NCI-H2227 (cell line): ENCODE data around the gene CNTF.
"Not testable (repeated sequence)": the region's sequence is repeated elsewhere in the genome, so short reads cannot be mapped to it uniquely, and the experiment has no call there.

ENCODE experiments used
- DNase-seq: peaks from one replicate; lab custom pipeline; 2025; ENCODE audit not compliant: unreplicated experiment; lab: John Stamatoyannopoulos, UW

The CNTF gene

GRCh38 chr11:58622344-58622743 lies at the start of gene CNTF:
CNTF (plus strand) TSS chr11:58622665; CDS start chr11:58622753, 88 bp downstream.
- DNase-seq = no peak

- not testable (repeated sequence) for DNase-seq
Observed at GRCh38 chr11:58572906-58573305, 49.6 kb upstream of the CNTF start.

GRCh38 chr11:58573451-58574104 lies 48.9 kb upstream of the CNTF start:
- DNase-seq = no peak

DNA sequence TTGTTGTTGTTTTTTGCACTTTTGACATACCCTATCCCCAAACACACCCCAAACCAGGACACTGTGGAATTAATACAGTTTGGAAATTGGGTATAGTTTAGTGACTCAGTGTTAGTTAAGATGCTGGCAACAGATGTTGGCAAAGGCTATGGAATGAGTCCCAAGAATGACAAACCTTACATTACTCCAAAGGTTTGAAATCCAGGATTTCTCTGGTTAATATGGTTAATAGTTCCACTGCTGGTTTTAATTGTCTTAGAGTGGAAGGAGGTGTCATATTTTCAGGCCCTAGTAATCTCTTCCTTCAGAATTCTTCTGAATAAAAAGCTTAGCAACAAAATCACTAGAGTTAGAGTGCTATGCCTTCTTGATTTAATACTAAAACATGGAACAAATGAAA lies 47.6 kb upstream of the CNTF start:
- DNase-seq = no peak

DNA sequence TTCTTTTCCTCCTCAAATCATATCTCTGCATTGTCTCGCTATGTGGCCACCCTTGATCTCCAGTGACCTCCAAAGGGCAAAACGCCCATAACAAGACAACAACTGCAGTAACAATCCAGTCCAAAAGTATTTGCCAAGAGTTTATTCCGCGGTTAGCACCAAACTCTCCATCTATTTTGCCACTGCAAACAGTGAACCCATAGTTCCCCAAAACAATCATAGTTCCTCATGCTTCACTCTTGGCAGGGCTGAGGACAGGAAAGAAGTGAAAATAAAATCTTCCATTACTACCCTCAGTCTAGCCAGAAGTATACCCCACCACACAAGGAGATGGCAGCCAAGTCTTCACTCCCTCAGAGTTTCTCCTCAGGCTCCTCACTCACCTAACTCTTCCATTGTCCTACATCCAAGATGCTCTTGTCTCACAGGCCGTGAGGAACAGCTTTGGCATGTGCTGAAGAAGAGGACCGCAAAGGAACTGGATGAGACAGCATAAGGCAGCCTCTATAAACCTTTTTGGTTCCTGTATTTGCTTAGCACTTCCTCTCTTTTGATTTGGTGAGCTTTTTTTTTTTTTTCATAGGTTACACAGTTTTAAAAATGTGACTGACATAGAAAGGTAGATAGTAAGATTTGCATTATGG lies 47.0 kb upstream of the CNTF start, which contains the start of gene LPXN:
TSS of gene LPXN (minus strand) at position 480 of the 644 bp plus-strand sequence. CDS start at position 396, 84 bp downstream.
- no peak for DNase-seq

GRCh38 chr11:58576887-58577471 lies 45.5 kb upstream of the CNTF start:
- no peak for DNase-seq

- DNase-seq = no peak
Observed at GRCh38 chr11:58577555-58578135, 44.8 kb upstream of the CNTF start.

- peak; percentile 98 for DNase-seq
Observed at GRCh38 chr11:58578136-58578634, 44.3 kb upstream of the CNTF start.

GRCh38 chr11:58578635-58579191 lies 43.8 kb upstream of the CNTF start, which contains the start of gene ZFP91:
ZFP91 (plus strand) TSS chr11:58579063; CDS start chr11:58579282, 219 bp downstream.
- DNase-seq = peak; percentile 99

GRCh38 chr11:58579192-58580129 lies 43.0 kb upstream of the CNTF start:
- DNase-seq = peak; percentile 92

GRCh38 chr11:58580311-58580710 lies 42.2 kb upstream of the CNTF start:
- no peak for DNase-seq

GRCh38 chr11:58582437-58582836 lies 40.0 kb upstream of the CNTF start:
- DNase-seq = no peak

- DNase-seq = no peak
Observed at GRCh38 chr11:58586998-58587397, 35.5 kb upstream of the CNTF start.

- no peak for DNase-seq
Observed at GRCh38 chr11:58591659-58592058, 30.8 kb upstream of the CNTF start.

DNA sequence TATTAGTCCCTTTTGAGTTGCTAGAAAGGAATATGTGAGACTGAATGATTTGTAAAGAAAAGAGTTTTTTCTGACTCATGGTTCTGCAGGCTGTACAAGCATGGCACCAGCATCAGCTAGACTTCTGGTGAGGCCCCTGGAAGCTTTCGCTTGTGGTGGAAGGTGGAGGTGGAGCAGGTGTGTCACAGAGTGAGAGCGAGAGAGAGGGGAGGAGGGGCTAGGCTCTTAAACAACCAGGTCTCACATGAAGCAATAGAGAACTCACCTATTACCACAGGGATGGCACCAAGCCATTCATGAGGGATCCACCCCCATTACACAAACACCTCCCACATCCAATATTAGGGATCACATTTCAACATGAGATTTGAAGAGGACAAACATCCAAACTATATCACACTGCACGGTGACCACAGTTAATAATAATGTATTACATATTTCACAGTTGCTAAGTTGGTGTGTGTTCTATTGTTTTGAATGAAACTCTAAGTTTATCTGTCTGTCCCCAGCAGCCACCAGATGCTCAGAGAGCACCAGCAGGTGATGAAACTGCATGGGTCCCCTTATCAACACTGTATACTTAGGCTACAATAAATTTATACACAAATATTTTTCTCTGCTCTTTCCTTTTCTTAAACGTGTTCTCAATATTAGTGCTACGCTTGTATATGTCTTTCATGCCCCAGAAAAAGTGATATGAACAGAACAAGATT lies 29.5 kb upstream of the CNTF start:
- no peak for DNase-seq

DNA sequence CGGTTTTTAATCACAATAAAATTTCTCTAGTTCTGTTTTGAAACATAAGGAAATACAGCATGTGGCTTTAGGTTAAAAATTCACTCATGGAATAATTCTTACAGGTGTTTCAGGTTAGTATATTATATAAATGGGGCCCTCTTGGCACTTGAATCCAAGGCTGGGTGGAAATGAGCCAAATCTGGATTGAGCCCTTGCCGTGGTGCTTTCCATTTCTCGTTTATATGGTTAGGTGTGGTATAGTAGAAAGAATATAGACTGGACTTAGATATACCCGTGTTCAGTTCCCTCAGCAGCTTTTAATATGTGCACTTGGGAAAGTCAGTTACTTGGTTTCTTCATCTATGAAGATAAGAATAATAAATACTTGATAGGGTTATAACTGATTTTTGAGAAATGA lies 27.6 kb upstream of the CNTF start:
- no peak for DNase-seq

- DNase-seq = no peak
Observed at GRCh38 chr11:58596621-58597020, 25.8 kb upstream of the CNTF start.

- DNase-seq = no peak
Observed at GRCh38 chr11:58597486-58598144, 24.9 kb upstream of the CNTF start.

DNA sequence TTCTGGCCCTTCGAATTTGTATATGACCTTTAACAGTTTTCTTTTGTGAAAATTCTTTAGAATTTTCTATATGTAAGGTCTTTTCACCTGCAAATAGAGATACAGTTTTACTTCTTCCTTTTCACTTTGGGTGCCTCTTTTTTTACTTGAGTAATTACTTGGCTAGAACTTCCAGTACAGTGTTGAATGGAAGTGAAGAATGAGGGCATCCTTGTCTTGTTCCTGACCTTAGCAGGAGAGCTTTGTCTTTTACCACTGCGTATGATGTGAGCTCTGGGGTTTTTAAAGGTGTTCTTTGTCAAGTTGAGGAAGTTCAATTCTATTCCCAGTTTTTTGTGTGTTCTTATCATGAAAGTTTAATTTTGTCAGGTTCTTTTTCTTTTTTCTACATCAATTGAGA lies 22.0 kb upstream of the CNTF start:
- no peak for DNase-seq
